ENCODE results near the gene MTOR.

GRCh38 chr1:11283151-11283550, 20.8 kb upstream of the MTOR start:
- TF ChIP-seq CTCF (IDR thresholded peaks at IDR 0.05) (no peak), EP300 (IDR thresholded peaks at IDR 0.05) (no peak), POLR2A (IDR thresholded peaks at IDR 0.05) (no peak)

Data from ovary (tissue), 3 donors.